Measurements from ENCODE around the gene CRIM1.
A peak's percentile ranks its signal among the peaks of the same experiment; 100 is the strongest.

DNA sequence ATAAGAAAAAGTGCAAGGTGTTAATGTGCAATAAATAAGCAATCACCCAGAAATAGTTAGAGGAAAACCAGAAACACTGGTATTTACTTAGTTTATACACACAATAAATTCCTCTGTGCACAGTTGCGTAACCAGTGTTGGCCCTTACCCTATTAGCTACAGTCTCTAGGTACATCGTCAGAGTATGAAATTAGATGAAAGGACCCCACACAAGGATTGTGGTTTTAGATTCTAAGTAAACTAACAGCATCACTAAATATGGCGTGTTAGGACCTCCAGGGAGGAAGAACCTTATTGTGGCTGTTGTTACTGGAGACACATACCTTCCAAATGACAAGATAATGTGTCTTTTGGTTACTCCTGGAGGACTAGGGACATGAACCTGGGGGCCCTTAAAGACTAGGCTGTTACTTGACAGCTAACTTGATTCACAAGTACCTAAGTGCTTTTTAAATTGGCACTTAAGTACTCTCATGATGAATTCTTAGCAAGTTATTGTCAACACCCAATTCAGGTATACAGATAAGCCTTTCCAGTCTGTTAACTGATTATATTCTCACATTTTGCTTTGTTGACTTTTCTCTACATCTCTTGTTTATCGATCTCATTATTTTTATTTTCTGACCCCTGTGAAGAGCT lies 127.1 kb downstream of the CRIM1 start:
- TF ChIP-seq, protein P1, sequence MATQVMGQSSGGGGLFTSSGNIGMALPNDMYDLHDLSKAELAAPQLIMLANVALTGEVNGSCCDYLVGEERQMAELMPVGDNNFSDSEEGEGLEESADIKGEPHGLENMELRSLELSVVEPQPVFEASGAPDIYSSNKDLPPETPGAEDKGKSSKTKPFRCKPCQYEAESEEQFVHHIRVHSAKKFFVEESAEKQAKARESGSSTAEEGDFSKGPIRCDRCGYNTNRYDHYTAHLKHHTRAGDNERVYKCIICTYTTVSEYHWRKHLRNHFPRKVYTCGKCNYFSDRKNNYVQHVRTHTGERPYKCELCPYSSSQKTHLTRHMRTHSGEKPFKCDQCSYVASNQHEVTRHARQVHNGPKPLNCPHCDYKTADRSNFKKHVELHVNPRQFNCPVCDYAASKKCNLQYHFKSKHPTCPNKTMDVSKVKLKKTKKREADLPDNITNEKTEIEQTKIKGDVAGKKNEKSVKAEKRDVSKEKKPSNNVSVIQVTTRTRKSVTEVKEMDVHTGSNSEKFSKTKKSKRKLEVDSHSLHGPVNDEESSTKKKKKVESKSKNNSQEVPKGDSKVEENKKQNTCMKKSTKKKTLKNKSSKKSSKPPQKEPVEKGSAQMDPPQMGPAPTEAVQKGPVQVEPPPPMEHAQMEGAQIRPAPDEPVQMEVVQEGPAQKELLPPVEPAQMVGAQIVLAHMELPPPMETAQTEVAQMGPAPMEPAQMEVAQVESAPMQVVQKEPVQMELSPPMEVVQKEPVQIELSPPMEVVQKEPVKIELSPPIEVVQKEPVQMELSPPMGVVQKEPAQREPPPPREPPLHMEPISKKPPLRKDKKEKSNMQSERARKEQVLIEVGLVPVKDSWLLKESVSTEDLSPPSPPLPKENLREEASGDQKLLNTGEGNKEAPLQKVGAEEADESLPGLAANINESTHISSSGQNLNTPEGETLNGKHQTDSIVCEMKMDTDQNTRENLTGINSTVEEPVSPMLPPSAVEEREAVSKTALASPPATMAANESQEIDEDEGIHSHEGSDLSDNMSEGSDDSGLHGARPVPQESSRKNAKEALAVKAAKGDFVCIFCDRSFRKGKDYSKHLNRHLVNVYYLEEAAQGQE (IDR thresholded peaks at IDR 0.05; ENCODE audit: low read depth), result no peak
- no peak for TF ChIP-seq EGR1 (IDR thresholded peaks at IDR 0.05)
- TF ChIP-seq CEBPB (IDR thresholded peaks at IDR 0.05), result peak; percentile 90
- no peak for TF ChIP-seq NFIC (IDR thresholded peaks at IDR 0.05)
